ENCODE measurements around the gene CKM. TPM values are rescaled to one million over a fixed set of nuclear protein-coding genes. Genes with fewer than 3 reads are reported as not detected.

Gene CKM
- total RNA-seq, 1 donor from 2014 or later, result 3,746 TPM

DNA sequence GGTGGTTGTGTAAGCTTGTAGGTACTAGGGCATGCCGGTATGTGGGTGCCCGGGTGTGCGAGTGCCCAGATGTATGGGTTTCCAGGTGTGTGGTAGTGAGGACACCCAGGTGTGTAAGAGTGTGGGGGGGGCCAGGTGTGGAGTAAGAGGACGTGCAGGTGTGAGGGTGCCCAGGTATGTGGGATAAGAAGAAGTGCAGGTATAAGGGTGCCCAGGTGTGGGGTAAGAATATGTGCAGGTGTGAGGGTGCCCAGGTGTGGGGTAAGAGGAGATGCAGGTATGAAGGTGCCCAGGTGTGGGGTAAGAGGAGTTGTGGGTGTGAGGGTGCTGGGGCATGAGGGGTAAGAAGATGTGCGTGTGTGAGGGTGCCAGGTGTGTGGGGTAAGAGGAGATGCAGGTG lies 57.3 kb downstream of the CKM start:
- no peaks in the 10 kb centered on the region for H3K9me3 ChIP-seq (ENCODE audit: control insufficient read depth in 3 of 3, low read length in 3 of 3)
- H3K27me3 ChIP-seq (ENCODE audit: control insufficient read depth in 3 of 3, insufficient read depth in 3 of 3, low read length in 3 of 3), result no peaks in the 10 kb centered on the region
- H3K27ac ChIP-seq (ENCODE audit: low read depth, low read length), result no peak overlapping the region
- no peak overlapping the region for H3K9ac ChIP-seq (ENCODE audit: low read depth in 1 of 3, low read length in 3 of 3)
- H3K4me1 ChIP-seq (ENCODE audit: control insufficient read depth in 3 of 3, insufficient read depth in 3 of 3, low read length in 3 of 3), result no peaks in the 10 kb centered on the region
- peaks cover 4 to 6% (median 4%) of the 10 kb centered on the region in 3 donors for H3K36me3 ChIP-seq (ENCODE audit: control insufficient read depth in 3 of 3, insufficient read depth in 3 of 3, low read length in 3 of 3)
- no peak overlapping the region for H3K4me3 ChIP-seq (ENCODE audit: low read length in 3 of 3)

DNA sequence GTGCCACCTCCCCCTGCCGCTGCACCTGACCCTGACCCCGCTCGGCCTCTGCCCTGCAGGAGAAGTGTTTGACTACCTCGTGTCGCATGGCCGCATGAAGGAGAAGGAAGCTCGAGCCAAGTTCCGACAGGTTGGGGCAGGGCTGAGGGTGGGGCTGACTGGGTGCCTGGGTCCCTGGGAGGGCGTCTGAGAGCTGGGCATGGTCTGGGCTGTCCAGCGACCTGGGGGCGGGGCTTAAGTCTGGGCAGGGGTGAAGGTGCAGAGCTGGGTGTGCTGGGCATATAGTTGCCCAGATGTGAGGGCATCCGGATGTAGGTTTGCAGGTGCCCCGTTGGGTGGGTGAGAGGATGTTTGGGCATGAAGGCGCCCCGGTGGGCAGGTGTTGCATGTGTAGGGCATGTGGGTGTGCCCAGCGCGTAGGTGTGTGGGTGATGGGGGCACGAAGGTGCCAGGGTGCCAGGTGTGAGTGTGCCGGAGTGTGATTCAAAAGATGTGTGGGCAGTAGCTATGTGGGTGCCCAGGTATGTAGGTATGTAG lies 57.8 kb downstream of the CKM start:
- Histone ChIP-seq H3K27me3 (ENCODE audit: control insufficient read depth in 3 of 3, insufficient read depth in 3 of 3, low read length in 3 of 3) (no peaks in the 10 kb centered on the region), H3K4me1 (ENCODE audit: control insufficient read depth in 3 of 3, insufficient read depth in 3 of 3, low read length in 3 of 3) (no peaks in the 10 kb centered on the region), H3K9ac (ENCODE audit: low read depth in 1 of 3, low read length in 3 of 3) (no peak overlapping the region), H3K36me3 (ENCODE audit: control insufficient read depth in 3 of 3, insufficient read depth in 3 of 3, low read length in 3 of 3) (peaks cover 4 to 6% (median 4%) of the 10 kb centered on the region in 3 donors), H3K9me3 (ENCODE audit: control insufficient read depth in 3 of 3, low read length in 3 of 3) (no peaks in the 10 kb centered on the region), H3K27ac (ENCODE audit: low read depth, low read length) (no peak overlapping the region), H3K4me3 (ENCODE audit: low read length in 3 of 3) (no peak overlapping the region)

DNA sequence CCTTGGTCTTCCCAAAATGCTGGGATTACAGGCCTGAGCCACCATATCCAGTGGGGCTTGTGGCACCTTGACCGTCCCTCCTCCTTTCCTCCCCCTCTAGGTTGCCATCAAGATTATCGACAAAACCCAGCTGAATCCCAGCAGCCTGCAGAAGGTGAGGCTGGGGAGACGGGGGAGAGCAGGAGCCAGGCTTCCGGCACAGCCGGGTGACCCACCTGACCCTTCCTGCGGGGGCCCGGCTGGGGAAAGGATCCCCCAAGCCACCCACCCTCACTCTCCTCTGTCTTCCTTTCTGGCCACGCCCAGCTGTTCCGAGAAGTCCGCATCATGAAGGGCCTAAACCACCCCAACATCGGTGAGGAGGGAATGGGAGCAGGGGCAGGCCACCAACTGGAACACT lies 59.7 kb downstream of the CKM start:
- peaks cover 2 to 6% (median 4%) of the 10 kb centered on the region in 3 donors for H3K36me3 ChIP-seq (ENCODE audit: control insufficient read depth in 3 of 3, insufficient read depth in 3 of 3, low read length in 3 of 3)

DNA sequence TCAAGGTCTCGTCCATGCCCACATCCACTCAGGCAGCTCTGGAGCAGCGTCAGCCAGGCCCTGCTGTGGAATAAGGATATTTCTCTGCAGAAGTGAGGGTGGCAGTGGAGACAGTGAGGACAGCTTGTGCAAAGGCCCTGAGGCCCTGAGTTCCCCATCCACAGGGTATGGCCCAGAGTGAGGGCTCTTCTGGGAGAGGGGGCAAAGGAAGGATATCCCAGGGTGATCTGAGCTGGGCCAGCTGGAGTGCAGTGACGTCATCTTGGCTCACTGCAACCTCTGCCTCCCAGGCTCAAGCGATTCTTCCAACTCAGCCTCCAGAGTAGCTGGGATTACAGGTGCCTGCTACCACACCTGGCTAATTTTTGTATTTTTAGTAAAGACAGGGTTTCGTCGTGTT lies 60.1 kb downstream of the CKM start:
- H3K4me3 ChIP-seq (ENCODE audit: low read length in 3 of 3), result no peak overlapping the region
- no peaks in the 10 kb centered on the region for H3K9me3 ChIP-seq (ENCODE audit: control insufficient read depth in 3 of 3, low read length in 3 of 3)
- no peaks in the 10 kb centered on the region for H3K4me1 ChIP-seq (ENCODE audit: control insufficient read depth in 3 of 3, insufficient read depth in 3 of 3, low read length in 3 of 3)
- no peaks in the 10 kb centered on the region for H3K27me3 ChIP-seq (ENCODE audit: control insufficient read depth in 3 of 3, insufficient read depth in 3 of 3, low read length in 3 of 3)
- no peak overlapping the region for H3K9ac ChIP-seq (ENCODE audit: low read depth in 1 of 3, low read length in 3 of 3)
- no peak overlapping the region for H3K27ac ChIP-seq (ENCODE audit: low read depth, low read length)
- H3K36me3 ChIP-seq (ENCODE audit: control insufficient read depth in 3 of 3, insufficient read depth in 3 of 3, low read length in 3 of 3), result peaks cover 2 to 6% (median 4%) of the 10 kb centered on the region in 3 donors

More for the DNA sequence above, 59.7 kb downstream of the CKM start:
- no peak overlapping the region for H3K27ac ChIP-seq (ENCODE audit: low read depth, low read length)
- no peaks in the 10 kb centered on the region for H3K27me3 ChIP-seq (ENCODE audit: control insufficient read depth in 3 of 3, insufficient read depth in 3 of 3, low read length in 3 of 3)
- no peaks in the 10 kb centered on the region for H3K4me1 ChIP-seq (ENCODE audit: control insufficient read depth in 3 of 3, insufficient read depth in 3 of 3, low read length in 3 of 3)
- no peaks in the 10 kb centered on the region for H3K9me3 ChIP-seq (ENCODE audit: control insufficient read depth in 3 of 3, low read length in 3 of 3)
- no peak overlapping the region for H3K9ac ChIP-seq (ENCODE audit: low read depth in 1 of 3, low read length in 3 of 3)
- no peak overlapping the region for H3K4me3 ChIP-seq (ENCODE audit: low read length in 3 of 3)

DNA sequence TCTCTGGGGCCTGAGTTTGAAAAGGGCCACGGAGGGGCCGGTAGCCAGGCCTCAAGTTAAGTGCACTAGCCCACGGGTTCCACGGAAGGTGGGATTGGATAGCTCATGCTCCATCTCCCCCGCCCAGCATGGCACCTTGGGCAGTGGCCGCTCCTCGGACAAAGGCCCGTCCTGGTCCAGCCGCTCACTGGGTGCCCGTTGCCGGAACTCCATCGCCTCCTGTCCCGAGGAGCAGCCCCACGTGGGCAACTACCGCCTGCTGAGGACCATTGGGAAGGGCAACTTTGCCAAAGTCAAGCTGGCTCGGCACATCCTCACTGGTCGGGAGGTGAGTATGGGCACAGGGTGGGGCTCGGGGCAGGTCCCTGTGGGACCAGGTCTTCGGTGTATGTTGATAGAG lies 63.8 kb downstream of the CKM start:
- Histone ChIP-seq H3K36me3 (ENCODE audit: control insufficient read depth in 3 of 3, insufficient read depth in 3 of 3, low read length in 3 of 3) (peaks cover 0 to 4% (median 0%) of the 10 kb centered on the region in 3 donors), H3K4me1 (ENCODE audit: control insufficient read depth in 3 of 3, insufficient read depth in 3 of 3, low read length in 3 of 3) (peaks cover under 1 to 7% (median 2%) of the 10 kb centered on the region in 3 donors), H3K9ac (ENCODE audit: low read depth in 1 of 3, low read length in 3 of 3) (no peak overlapping the region), H3K27me3 (ENCODE audit: control insufficient read depth in 3 of 3, insufficient read depth in 3 of 3, low read length in 3 of 3) (no peaks in the 10 kb centered on the region), H3K9me3 (ENCODE audit: control insufficient read depth in 3 of 3, low read length in 3 of 3) (no peaks in the 10 kb centered on the region), H3K4me3 (ENCODE audit: low read length in 3 of 3) (no peak overlapping the region), H3K27ac (ENCODE audit: low read depth, low read length) (no peak overlapping the region)

DNA sequence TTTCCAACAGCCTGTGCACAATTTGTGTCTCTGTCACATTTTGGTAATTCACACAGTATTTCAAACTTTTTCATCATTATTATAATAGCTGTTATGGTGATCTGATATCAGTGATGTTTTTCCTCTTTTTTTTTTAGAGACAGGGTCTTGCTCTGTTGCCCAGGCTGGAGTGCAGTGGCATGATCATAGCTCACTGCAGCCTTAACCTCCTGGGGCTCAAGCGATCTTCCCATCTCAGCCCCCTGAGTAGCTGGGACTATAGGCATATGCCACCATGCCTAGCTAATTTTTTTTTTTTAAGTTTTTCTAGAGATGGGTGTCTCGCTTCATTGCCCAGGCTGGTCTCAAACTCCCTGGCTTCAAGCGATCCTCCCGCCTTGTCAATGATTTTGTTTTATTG lies 65.8 kb downstream of the CKM start:
- no peak overlapping the region for H3K9ac ChIP-seq (ENCODE audit: low read depth in 1 of 3, low read length in 3 of 3)
- H3K27me3 ChIP-seq (ENCODE audit: control insufficient read depth in 3 of 3, insufficient read depth in 3 of 3, low read length in 3 of 3), result no peaks in the 10 kb centered on the region
- no peaks in the 10 kb centered on the region for H3K9me3 ChIP-seq (ENCODE audit: control insufficient read depth in 3 of 3, low read length in 3 of 3)
- H3K27ac ChIP-seq (ENCODE audit: low read depth, low read length), result no peak overlapping the region
- H3K36me3 ChIP-seq (ENCODE audit: control insufficient read depth in 3 of 3, insufficient read depth in 3 of 3, low read length in 3 of 3), result peaks cover 0 to 4% (median 2%) of the 10 kb centered on the region in 3 donors
- no peak overlapping the region for H3K4me3 ChIP-seq (ENCODE audit: low read length in 3 of 3)
- peaks cover 19 to 27% (median 21%) of the 10 kb centered on the region in 3 donors for H3K4me1 ChIP-seq (ENCODE audit: control insufficient read depth in 3 of 3, insufficient read depth in 3 of 3, low read length in 3 of 3)

Other genes starting within 250 kb of the CKM start
- gene ZNF296, start 246.4 kb downstream of the CKM start, total RNA-seq, result not detected
- 16.7 TPM for gene GEMIN7, start 243.6 kb downstream of the CKM start, total RNA-seq
- gene PPP1R37, start 229.7 kb downstream of the CKM start, total RNA-seq, result 16.2 TPM
- not detected for gene NKPD1, start 161.9 kb downstream of the CKM start, total RNA-seq
- 15.1 TPM for gene TRAPPC6A, start 144.6 kb downstream of the CKM start, total RNA-seq
- 4.2 TPM for gene BLOC1S3, start 144.1 kb downstream of the CKM start, total RNA-seq
- 2.1 TPM for gene EXOC3L2, start 77.5 kb downstream of the CKM start, total RNA-seq
- 15.7 TPM for gene MARK4, start 71.6 kb downstream of the CKM start, total RNA-seq
- gene KLC3, start 17.9 kb upstream of the CKM start, total RNA-seq, result 0.52 TPM
- 7.3 TPM for gene ERCC2, start 47.7 kb upstream of the CKM start, total RNA-seq
- gene PPP1R13L, start 82.2 kb upstream of the CKM start, total RNA-seq, result not detected
- gene POLR1G, start 83.8 kb upstream of the CKM start, total RNA-seq, result 7.3 TPM
- 56.9 TPM for gene ERCC1, start 101.0 kb upstream of the CKM start, total RNA-seq
- gene FOSB, start 145.1 kb upstream of the CKM start, total RNA-seq, result 42.8 TPM
- gene RTN2, start 174.2 kb upstream of the CKM start, total RNA-seq, result 45.4 TPM
- gene PPM1N, start 175.6 kb upstream of the CKM start, total RNA-seq, result 0.52 TPM
- gene VASP, start 184.6 kb upstream of the CKM start, total RNA-seq, result 32.4 TPM